HepG2 (cell line): ENCODE data around the gene AFDN. TPM values are rescaled to one million over a fixed set of nuclear protein-coding genes. Genes with fewer than 3 reads are reported as not detected.

Experiments used
- ADNP ChIP-seq: sonication (generic); formaldehyde crosslinking; IDR thresholded peaks from 2 replicates; pipeline ENCODE4 v1.4.0; 2020; ENCODE audit warnings: missing genetic modification reagents
- ARNT2 ChIP-seq: sonication (generic); formaldehyde crosslinking; IDR thresholded peaks from 2 replicates; pipeline ENCODE4 v1.8.0; 2022; ENCODE audit warnings: mild to moderate bottlenecking, low read depth, missing genetic modification reagents, moderate library complexity
- DNMT3B ChIP-seq: conservative IDR thresholded peaks from 2 replicates; pipeline ENCODE4 v1.6.1; 2016; ENCODE audit warnings: missing biosample characterization, control low read depth
- E2F1 ChIP-seq: sonication (generic); formaldehyde crosslinking; IDR thresholded peaks from 2 replicates; pipeline ENCODE4 v1.5.0; 2020; ENCODE audit warnings: missing genetic modification reagents
- GFI1 ChIP-seq: sonication (generic); formaldehyde crosslinking; IDR thresholded peaks from 2 replicates; pipeline ENCODE4 v1.5.0; 2020; ENCODE audit warnings: missing genetic modification reagents, mild to moderate bottlenecking, borderline replicate concordance
- JARID2 ChIP-seq: sonication (generic); formaldehyde crosslinking; IDR thresholded peaks from 2 replicates; pipeline ENCODE4 v1.8.1; 2023; ENCODE audit warnings: missing genetic modification reagents, inconsistent platforms; ENCODE audit not compliant: insufficient replicate concordance
- KDM1A ChIP-seq: IDR thresholded peaks from 2 replicates; pipeline ENCODE4 v1.6.1; 2016; ENCODE audit warnings: missing compliant biosample characterization
- MTERF4 ChIP-seq: sonication (generic); formaldehyde crosslinking; IDR thresholded peaks from 2 replicates; pipeline ENCODE4 v1.8.0; 2023; ENCODE audit warnings: mild to moderate bottlenecking, missing genetic modification reagents
- MTF1 ChIP-seq: sonication (generic); formaldehyde crosslinking; IDR thresholded peaks from 2 replicates; pipeline ENCODE4 v1.5.0; 2020; ENCODE audit warnings: missing genetic modification reagents
- NFE2L2 ChIP-seq: fragments of 150-350 bp; IDR thresholded peaks from 2 replicates; pipeline ENCODE4 v1.6.1; 2014; ENCODE audit warnings: low read length
- PATZ1 ChIP-seq: sonication (generic); formaldehyde crosslinking; IDR thresholded peaks from 2 replicates; pipeline ENCODE4 v1.4.0; 2020; ENCODE audit warnings: missing genetic modification reagents
- ZNF275 ChIP-seq: sonication (generic); formaldehyde crosslinking; IDR thresholded peaks from 2 replicates; pipeline ENCODE4 v1.8.0; 2022; ENCODE audit warnings: missing genetic modification reagents, mild to moderate bottlenecking, inconsistent platforms, borderline replicate concordance
- ZNF362 ChIP-seq: sonication (generic); formaldehyde crosslinking; IDR thresholded peaks from 2 replicates; pipeline ENCODE4 v1.4.0; 2020; ENCODE audit warnings: missing genetic modification reagents, mild to moderate bottlenecking, borderline replicate concordance
- ZNF564 ChIP-seq: sonication (generic); formaldehyde crosslinking; IDR thresholded peaks from 2 replicates; pipeline ENCODE4 v1.8.1; 2023; ENCODE audit warnings: mild to moderate bottlenecking, missing genetic modification reagents
- ZNF605 ChIP-seq: sonication (generic); formaldehyde crosslinking; IDR thresholded peaks from 2 replicates; pipeline ENCODE4 v1.8.0; 2022; ENCODE audit warnings: mild to moderate bottlenecking, missing genetic modification reagents
- ZNF607 ChIP-seq: sonication (generic); formaldehyde crosslinking; IDR thresholded peaks from 2 replicates; pipeline ENCODE4 v1.5.1; 2020; ENCODE audit warnings: missing genetic modification reagents, mild to moderate bottlenecking, borderline replicate concordance
- ZNF678 ChIP-seq: sonication (generic); formaldehyde crosslinking; IDR thresholded peaks from 2 replicates; pipeline ENCODE4 v1.4.0; 2020; ENCODE audit warnings: mild to moderate bottlenecking, missing genetic modification reagents
- ZNF691 ChIP-seq: sonication (generic); formaldehyde crosslinking; IDR thresholded peaks from 2 replicates; pipeline ENCODE4 v1.4.0; 2020; ENCODE audit warnings: missing genetic modification reagents, low read depth, mild to moderate bottlenecking, borderline replicate concordance
- ZNF75D ChIP-seq: sonication (generic); formaldehyde crosslinking; IDR thresholded peaks from 2 replicates; pipeline ENCODE4 v1.8.1; 2023; ENCODE audit warnings: missing genetic modification reagents, mild to moderate bottlenecking, borderline replicate concordance
- ZNF780A ChIP-seq: sonication (generic); formaldehyde crosslinking; IDR thresholded peaks from 2 replicates; pipeline ENCODE4 v1.8.0; 2022; ENCODE audit warnings: mild to moderate bottlenecking, missing genetic modification reagents, moderate library complexity
- ZNF788 ChIP-seq: sonication (generic); formaldehyde crosslinking; IDR thresholded peaks from 2 replicates; pipeline ENCODE4 v1.5.0; 2020; ENCODE audit warnings: mild to moderate bottlenecking, missing genetic modification reagents, borderline replicate concordance
- polyA plus RNA-seq, 8 experiments: library from polyadenylated mRNA; depleted of rRNA in 3 of 8; stranded (reverse) in 7 of 8; unstranded in 1 of 8; fragments of >200 nt; fragmentation: Illumina TruSeq in 4 of 8; extraction: Trizol in 4 of 8; gene quantifications; 2 replicates each; pipeline versions ENCODE4 v1.2.1 to v1.2.3, GENCODE V29; 2011 to 2016; ENCODE audit warnings: low read depth in 4 of 8, missing spikeins in 1 of 8, mixed read lengths in 1 of 8; ENCODE audit not compliant: insufficient read depth in 1 of 8
- total RNA-seq, 5 experiments: library from RNA; depleted of rRNA; stranded (reverse); fragments of >200 nt; fragmentation: Illumina TruSeq; extraction: Trizol; gene quantifications; 2 replicates each; pipeline ENCODE4 v1.2.3, GENCODE V29; 2016; ENCODE audit warnings: low read depth in 1 of 5

Gene AFDN
- total and polyA plus RNA-seq, 2 of the 13 experiments (the other 11 are each of a cell fraction or from before 2014, with no cell fraction given): 136 to 151 TPM

- TF ChIP-seq E2F1 (CRISPR knock-in tag) (no peak), ZNF780A (CRISPR knock-in tag) (0 out of 2 replicates have a peak, but pooled peaks have one; percentile 43), JARID2 (no peak), ARNT2 (CRISPR knock-in tag) (peak; percentile 83), ZNF607 (CRISPR knock-in tag) (peak; percentile 50; the same call in 1 of the 2 replicates), ZNF564 (CRISPR knock-in tag) (0 out of 2 replicates have a peak, but pooled peaks have one; percentile 58), ZNF691 (no peak), MTF1 (no peak), DNMT3B (0 out of 2 replicates have a peak, but pooled peaks have one; percentile 57), KDM1A (CRISPR knock-in tag) (no peak; the same call in 1 of the 2 replicates), NFE2L2 (no peak), ZNF275 (0 out of 2 replicates have a peak, but pooled peaks have one; percentile 29), GFI1 (CRISPR knock-in tag) (peak; percentile 75), ZNF362 (0 out of 2 replicates have a peak, but pooled peaks have one; percentile 29), ZNF678 (no peak; the same call in 1 of the 2 replicates), ADNP (CRISPR knock-in tag) (no peak), ZNF75D (CRISPR knock-in tag) (no peak), PATZ1 (CRISPR knock-in tag) (peak; percentile 79), MTERF4 (CRISPR knock-in tag) (no peak), ZNF605 (CRISPR knock-in tag) (no peak), ZNF788 (CRISPR knock-in tag) (peak; percentile 16; the same call in 1 of the 2 replicates)
These were observed 348 bp upstream of the AFDN start (continued) for GRCh38 chr6:167826230-167826895.
